SK-N-SH treated with all-trans-retinoic acid at 6 μM for 48 hours (cell line): ENCODE data around the gene FAM229A.

ENCODE experiments used
- ATAC-seq: fragments of 200-7000 bp; cut with Tn5 transposase; 3 replicates; pipeline ENCODE4 v1.9.1; 2020; ENCODE audit warnings: mild to moderate bottlenecking, moderate library complexity
- BACH2 ChIP-seq: fragments of 250-450 bp; sonication (Bioruptor Pico); IDR thresholded peaks from 2 replicates; pipeline ENCODE4 v1.9.0; 2021; ENCODE audit warnings: mild to moderate bottlenecking, borderline replicate concordance
- ESRRG ChIP-seq: fragments of 250-450 bp; sonication (Bioruptor Pico); IDR thresholded peaks from 2 replicates; pipeline ENCODE4 v1.6.1; 2021; ENCODE audit warnings: mild to moderate bottlenecking
- GLIS3 ChIP-seq: fragments of 250-450 bp; sonication (Bioruptor Pico); IDR thresholded peaks from 2 replicates; pipeline ENCODE4 v1.5.0; 2020; ENCODE audit warnings: mild to moderate bottlenecking, moderate library complexity
- ISL1 ChIP-seq: fragments of 250-450 bp; sonication (Bioruptor Pico); IDR thresholded peaks from 2 replicates; pipeline ENCODE4 v2.1.2; 2022; ENCODE audit warnings: mild to moderate bottlenecking, moderate library complexity
- PPARA ChIP-seq: fragments of 250-450 bp; sonication (Bioruptor Pico); IDR thresholded peaks from 2 replicates; pipeline ENCODE4 v1.5.0; 2020; ENCODE audit warnings: mild to moderate bottlenecking, borderline replicate concordance
- RARB ChIP-seq: fragments of 250-450 bp; sonication (Bioruptor Pico); IDR thresholded peaks from 2 replicates; pipeline ENCODE4 v1.8.0; 2021; ENCODE audit warnings: mild to moderate bottlenecking, moderate library complexity
- SNAI2 ChIP-seq: fragments of 250-450 bp; sonication (Bioruptor Pico); IDR thresholded peaks from 2 replicates; pipeline ENCODE4 v1.5.0; 2020; ENCODE audit warnings: mild to moderate bottlenecking, moderate library complexity
- TCF4 ChIP-seq: fragments of 250-450 bp; sonication (Bioruptor Pico); IDR thresholded peaks from 2 replicates; pipeline ENCODE4 v1.8.0; 2021; ENCODE audit warnings: mild to moderate bottlenecking, moderate library complexity, borderline replicate concordance
- TOX ChIP-seq: fragments of 250-450 bp; sonication (Bioruptor Pico); IDR thresholded peaks from 2 replicates; pipeline ENCODE4 v1.8.0; 2021; ENCODE audit warnings: mild to moderate bottlenecking, moderate library complexity, borderline replicate concordance
- ZC3H10 ChIP-seq: fragments of 250-450 bp; sonication (Bioruptor Pico); IDR thresholded peaks from 2 replicates; pipeline ENCODE4 v1.5.1; 2021; ENCODE audit warnings: mild to moderate bottlenecking, moderate library complexity
- ZFP3 ChIP-seq: fragments of 250-450 bp; sonication (Bioruptor Pico); IDR thresholded peaks from 2 replicates; pipeline ENCODE4 v1.5.0; 2020; ENCODE audit warnings: mild to moderate bottlenecking, moderate library complexity
- ZFP30 ChIP-seq: fragments of 450-650 bp; formaldehyde crosslinking; IDR thresholded peaks from 2 replicates; pipeline ENCODE4 v1.5.0; 2022; ENCODE audit warnings: mild to moderate bottlenecking, moderate library complexity
- ZNF565 ChIP-seq: fragments of 450-650 bp; formaldehyde crosslinking; conservative IDR thresholded peaks from 2 replicates; pipeline ENCODE4 v1.5.0; 2020; ENCODE audit warnings: low read depth, mild to moderate bottlenecking, moderate library complexity
- ZNF70 ChIP-seq: fragments of 450-650 bp; formaldehyde crosslinking; IDR thresholded peaks from 2 replicates; pipeline ENCODE4 v1.5.0; 2020; ENCODE audit warnings: mild to moderate bottlenecking, moderate library complexity
- ZNF8 ChIP-seq: fragments of 450-650 bp; formaldehyde crosslinking; IDR thresholded peaks from 2 replicates; pipeline ENCODE4 v1.5.0; 2020; ENCODE audit warnings: mild to moderate bottlenecking, moderate library complexity
- TF ChIP-seq, protein P1 (sequence below): fragments of 250-450 bp; sonication (Bioruptor Pico); IDR thresholded peaks from 2 replicates; pipeline ENCODE4 v1.5.0; 2020; ENCODE audit warnings: mild to moderate bottlenecking, moderate library complexity
- TF ChIP-seq, protein P2 (sequence below): fragments of 250-450 bp; sonication (Bioruptor Pico); IDR thresholded peaks from 2 replicates; pipeline ENCODE4 v1.8.0; 2020; ENCODE audit warnings: mild to moderate bottlenecking, moderate library complexity, borderline replicate concordance
- TF ChIP-seq, protein P3 (sequence below): fragments of 250-450 bp; sonication (Bioruptor Pico); IDR thresholded peaks from 2 replicates; pipeline ENCODE4 v1.5.1; 2021; ENCODE audit warnings: mild to moderate bottlenecking, moderate library complexity

FAM229A gene

GRCh38 chr1:32341971-32342370 is 20.3 kb downstream of the FAM229A start:
- ATAC-seq = no peak
- TF ChIP-seq, protein P1, sequence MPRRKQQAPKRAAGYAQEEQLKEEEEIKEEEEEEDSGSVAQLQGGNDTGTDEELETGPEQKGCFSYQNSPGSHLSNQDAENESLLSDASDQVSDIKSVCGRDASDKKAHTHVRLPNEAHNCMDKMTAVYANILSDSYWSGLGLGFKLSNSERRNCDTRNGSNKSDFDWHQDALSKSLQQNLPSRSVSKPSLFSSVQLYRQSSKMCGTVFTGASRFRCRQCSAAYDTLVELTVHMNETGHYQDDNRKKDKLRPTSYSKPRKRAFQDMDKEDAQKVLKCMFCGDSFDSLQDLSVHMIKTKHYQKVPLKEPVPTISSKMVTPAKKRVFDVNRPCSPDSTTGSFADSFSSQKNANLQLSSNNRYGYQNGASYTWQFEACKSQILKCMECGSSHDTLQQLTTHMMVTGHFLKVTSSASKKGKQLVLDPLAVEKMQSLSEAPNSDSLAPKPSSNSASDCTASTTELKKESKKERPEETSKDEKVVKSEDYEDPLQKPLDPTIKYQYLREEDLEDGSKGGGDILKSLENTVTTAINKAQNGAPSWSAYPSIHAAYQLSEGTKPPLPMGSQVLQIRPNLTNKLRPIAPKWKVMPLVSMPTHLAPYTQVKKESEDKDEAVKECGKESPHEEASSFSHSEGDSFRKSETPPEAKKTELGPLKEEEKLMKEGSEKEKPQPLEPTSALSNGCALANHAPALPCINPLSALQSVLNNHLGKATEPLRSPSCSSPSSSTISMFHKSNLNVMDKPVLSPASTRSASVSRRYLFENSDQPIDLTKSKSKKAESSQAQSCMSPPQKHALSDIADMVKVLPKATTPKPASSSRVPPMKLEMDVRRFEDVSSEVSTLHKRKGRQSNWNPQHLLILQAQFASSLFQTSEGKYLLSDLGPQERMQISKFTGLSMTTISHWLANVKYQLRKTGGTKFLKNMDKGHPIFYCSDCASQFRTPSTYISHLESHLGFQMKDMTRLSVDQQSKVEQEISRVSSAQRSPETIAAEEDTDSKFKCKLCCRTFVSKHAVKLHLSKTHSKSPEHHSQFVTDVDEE (CRISPR knock-in tag) = no peak
- TF ChIP-seq ISL1 (CRISPR knock-in tag) (no peak), ZNF565 (CRISPR knock-in tag) (no peak), ZC3H10 (CRISPR knock-in tag) (no peak), ESRRG (CRISPR knock-in tag) (no peak), SNAI2 (CRISPR knock-in tag) (no peak), PPARA (no peak), ZFP3 (CRISPR knock-in tag) (no peak), ZNF8 (CRISPR knock-in tag) (no peak), ZNF70 (no peak), RARB (CRISPR knock-in tag) (no peak)
- TF ChIP-seq, protein P2, sequence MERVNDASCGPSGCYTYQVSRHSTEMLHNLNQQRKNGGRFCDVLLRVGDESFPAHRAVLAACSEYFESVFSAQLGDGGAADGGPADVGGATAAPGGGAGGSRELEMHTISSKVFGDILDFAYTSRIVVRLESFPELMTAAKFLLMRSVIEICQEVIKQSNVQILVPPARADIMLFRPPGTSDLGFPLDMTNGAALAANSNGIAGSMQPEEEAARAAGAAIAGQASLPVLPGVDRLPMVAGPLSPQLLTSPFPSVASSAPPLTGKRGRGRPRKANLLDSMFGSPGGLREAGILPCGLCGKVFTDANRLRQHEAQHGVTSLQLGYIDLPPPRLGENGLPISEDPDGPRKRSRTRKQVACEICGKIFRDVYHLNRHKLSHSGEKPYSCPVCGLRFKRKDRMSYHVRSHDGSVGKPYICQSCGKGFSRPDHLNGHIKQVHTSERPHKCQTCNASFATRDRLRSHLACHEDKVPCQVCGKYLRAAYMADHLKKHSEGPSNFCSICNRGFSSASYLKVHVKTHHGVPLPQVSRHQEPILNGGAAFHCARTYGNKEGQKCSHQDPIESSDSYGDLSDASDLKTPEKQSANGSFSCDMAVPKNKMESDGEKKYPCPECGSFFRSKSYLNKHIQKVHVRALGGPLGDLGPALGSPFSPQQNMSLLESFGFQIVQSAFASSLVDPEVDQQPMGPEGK (CRISPR knock-in tag) = no peak
- TF ChIP-seq, protein P3, sequence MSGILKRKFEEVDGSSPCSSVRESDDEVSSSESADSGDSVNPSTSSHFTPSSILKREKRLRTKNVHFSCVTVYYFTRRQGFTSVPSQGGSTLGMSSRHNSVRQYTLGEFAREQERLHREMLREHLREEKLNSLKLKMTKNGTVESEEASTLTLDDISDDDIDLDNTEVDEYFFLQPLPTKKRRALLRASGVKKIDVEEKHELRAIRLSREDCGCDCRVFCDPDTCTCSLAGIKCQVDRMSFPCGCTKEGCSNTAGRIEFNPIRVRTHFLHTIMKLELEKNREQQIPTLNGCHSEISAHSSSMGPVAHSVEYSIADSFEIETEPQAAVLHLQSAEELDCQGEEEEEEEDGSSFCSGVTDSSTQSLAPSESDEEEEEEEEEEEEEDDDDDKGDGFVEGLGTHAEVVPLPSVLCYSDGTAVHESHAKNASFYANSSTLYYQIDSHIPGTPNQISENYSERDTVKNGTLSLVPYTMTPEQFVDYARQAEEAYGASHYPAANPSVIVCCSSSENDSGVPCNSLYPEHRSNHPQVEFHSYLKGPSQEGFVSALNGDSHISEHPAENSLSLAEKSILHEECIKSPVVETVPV (CRISPR knock-in tag) = no peak

GRCh38 chr1:32341186-32341757 is 21.0 kb downstream of the FAM229A start:
- no peak for ATAC-seq
- TF ChIP-seq GLIS3 = no peak
- no peak for TF ChIP-seq TCF4
- TF ChIP-seq ESRRG (CRISPR knock-in tag) = no peak
- no peak for TF ChIP-seq RARB (CRISPR knock-in tag)
- TF ChIP-seq SNAI2 (CRISPR knock-in tag) = no peak
- no peak for TF ChIP-seq TOX (CRISPR knock-in tag)
- TF ChIP-seq, protein P1 (CRISPR knock-in tag) = no peak
- no peak for TF ChIP-seq ZC3H10 (CRISPR knock-in tag)
- TF ChIP-seq ZFP30 (CRISPR knock-in tag) = no peak
- TF ChIP-seq PPARA = no peak
- TF ChIP-seq, protein P2 (CRISPR knock-in tag) = no peak
- TF ChIP-seq, protein P3 (CRISPR knock-in tag) = no peak
- TF ChIP-seq ISL1 (CRISPR knock-in tag) = no peak
- no peak for TF ChIP-seq BACH2 (CRISPR knock-in tag)
